ENCODE data around the gene DGUOK.

DGUOK gene

GRCh38 chr2:74001781-74002504, 75.3 kb downstream of the DGUOK start:
- DNase-seq = no peak

- peak; percentile 23 for DNase-seq
Observed at GRCh38 chr2:74002505-74003421, 76.1 kb downstream of the DGUOK start.

- no peak for DNase-seq
Observed at GRCh38 chr2:74003494-74004211, 77.0 kb downstream of the DGUOK start.

- DNase-seq = no peak
Observed at GRCh38 chr2:74004212-74005182, 77.8 kb downstream of the DGUOK start.

GRCh38 chr2:74005786-74006185, 79.1 kb downstream of the DGUOK start:
- DNase-seq = no peak

GRCh38 chr2:74006459-74006858, 79.8 kb downstream of the DGUOK start:
- DNase-seq = no peak

GRCh38 chr2:74007121-74007520, 80.4 kb downstream of the DGUOK start:
- DNase-seq = no peak

DNA sequence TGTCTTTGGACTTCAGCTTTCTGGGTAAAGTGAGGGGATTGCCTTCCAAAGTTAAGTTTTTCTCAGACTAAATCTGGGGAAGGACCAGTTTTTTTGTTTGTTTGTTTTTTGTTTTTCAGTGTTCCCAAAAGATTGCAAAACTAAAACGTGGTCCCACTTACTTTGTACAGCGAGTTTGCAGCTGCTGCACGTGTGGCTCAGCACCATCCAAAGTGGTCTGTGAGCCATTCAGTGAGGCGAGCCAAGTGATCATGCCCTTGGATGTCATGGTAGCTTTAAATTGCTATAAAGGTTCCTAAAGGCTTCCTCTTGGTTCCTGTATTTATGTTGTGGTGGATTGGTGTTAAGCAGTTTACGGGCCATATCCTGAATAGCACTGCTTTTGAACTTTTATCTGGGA, 81.0 kb downstream of the DGUOK start:
- peak; percentile 54 for DNase-seq

Data from MV-4-11 (cell line).